ENCODE data around the gene PMEL.

- TF ChIP-seq CTCF (IDR thresholded peaks at IDR 0.05; ENCODE audit: poor library complexity) (no peak), EZH2 (IDR thresholded peaks at IDR 0.05; ENCODE audit: borderline replicate concordance) (no peak), EZH2phosphoT487 (IDR thresholded peaks at IDR 0.05; ENCODE audit: low read depth, severe bottlenecking, unreplicated experiment) (no peak)
Measured at GRCh38 chr12:55955344-55955743, 10.5 kb downstream of the PMEL start.
